Smooth muscle cell of the brain vasculature (primary cell): ENCODE results near the gene ADCY7.

ENCODE experiments used
- DNase-seq: peaks from one replicate; pipeline ENCODE4 v3.0.0-alpha.2; 2012; ENCODE audit warnings: low read depth, low spot score

Gene ADCY7

DNA sequence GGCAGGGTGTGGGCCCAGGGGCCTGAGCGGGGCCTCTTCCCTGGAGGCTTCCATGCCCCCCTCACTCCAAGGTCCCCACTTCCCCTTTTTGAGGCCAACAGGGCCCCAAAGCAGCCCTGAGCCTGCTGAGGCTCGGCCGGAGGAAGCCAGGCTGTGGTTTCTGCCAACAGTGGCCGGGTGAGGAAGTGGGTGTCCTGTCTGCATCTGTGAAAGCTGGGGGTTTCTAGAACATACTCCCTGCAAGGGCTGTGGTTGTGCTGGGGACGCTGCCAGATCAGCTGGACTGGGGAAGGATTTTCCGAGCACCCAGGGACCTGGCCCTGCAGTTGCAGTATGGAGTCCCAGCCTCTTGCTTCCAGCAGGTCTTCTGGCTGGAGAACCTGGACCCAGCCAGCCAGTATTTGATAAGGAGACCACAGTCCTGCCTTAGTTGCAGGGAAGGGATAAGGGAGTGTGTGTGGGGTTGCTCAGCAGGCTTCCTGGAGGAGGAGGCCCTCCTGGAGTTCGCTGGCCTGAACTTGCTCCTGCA lies 15.7 kb downstream of the ADCY7 start:
- no peak for DNase-seq

DNA sequence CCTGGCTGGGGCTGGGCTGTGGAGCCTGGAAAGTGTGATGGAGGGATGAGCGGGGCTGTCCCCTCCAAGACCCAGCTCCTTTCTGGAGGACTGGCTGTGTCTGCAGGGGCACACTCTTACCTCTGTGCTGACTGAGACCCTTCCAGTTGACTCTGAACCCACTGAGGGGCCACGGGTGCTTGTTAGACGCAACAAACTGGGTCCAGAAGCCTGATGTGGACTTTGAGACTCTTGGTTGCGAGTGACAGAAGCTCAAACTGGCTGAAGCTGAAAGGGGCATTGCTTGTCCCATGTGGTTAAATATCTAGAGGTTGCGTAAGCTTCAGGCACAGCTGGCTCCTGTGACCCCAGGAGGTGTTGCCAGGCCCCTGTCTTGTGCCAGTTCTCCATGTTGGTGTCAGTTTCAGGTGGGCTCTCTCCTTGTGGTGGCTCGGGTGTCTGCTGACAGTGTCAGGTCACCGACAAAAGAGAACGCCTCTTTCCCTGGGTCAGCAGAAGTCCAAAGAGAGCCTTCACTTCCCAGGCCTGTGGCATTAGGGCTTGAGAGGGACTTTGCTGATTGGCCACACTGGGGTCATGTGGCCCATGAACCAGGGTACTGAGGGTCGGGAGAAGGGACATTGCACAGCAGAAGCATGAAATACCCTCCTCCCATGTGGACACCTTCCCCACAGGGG lies 16.7 kb downstream of the ADCY7 start:
- DNase-seq, result no peak

GRCh38 chr16:50284131-50284911 lies 18.0 kb downstream of the ADCY7 start:
- DNase-seq, result no peak

GRCh38 chr16:50285406-50286003 lies 19.2 kb downstream of the ADCY7 start:
- DNase-seq, result no peak

GRCh38 chr16:50286681-50287080 lies 20.3 kb downstream of the ADCY7 start:
- DNase-seq, result no peak

GRCh38 chr16:50288026-50288425 lies 21.7 kb downstream of the ADCY7 start:
- DNase-seq, result no peak

- no peak for DNase-seq
Measured at GRCh38 chr16:50288920-50289319, 22.6 kb downstream of the ADCY7 start.

DNA sequence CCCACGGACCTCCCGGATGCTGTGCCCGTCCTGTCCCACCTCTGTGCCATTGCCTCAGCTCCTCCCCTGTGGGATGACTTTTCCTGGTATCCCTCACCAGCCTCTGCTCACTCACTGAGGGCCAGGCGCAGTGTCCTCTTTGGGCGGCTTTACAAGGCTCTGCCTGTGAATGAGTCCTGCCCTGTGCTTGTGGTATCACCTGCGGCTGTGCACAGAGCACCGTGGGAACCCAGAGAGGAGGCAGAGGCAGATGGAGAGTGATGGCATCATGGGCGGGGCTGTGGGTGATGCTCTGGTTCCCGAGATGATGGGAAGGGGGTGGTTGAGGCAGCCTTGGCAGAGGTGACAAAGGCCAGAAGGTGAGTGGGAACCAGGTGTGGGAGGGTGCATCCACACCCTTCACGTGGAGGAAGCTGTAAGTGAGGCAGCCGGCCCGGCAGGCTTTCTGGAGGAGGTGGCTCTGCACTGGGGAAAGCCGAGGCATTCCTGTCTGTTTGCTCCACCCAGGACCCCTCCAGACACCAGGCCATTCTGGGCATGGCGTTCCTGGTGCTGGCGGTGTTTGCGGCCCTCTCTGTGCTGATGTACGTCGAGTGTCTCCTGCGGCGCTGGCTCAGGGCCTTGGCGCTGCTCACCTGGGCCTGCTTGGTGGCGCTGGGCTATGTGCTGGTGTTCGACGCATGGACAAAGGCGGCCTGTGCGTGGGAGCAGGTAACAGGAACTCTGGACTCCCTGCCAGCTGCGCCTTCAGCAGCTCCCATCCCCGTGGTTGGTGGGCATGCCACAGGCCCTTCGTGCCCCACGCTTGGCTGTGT lies 23.8 kb downstream of the ADCY7 start:
- no peak for DNase-seq

DNA sequence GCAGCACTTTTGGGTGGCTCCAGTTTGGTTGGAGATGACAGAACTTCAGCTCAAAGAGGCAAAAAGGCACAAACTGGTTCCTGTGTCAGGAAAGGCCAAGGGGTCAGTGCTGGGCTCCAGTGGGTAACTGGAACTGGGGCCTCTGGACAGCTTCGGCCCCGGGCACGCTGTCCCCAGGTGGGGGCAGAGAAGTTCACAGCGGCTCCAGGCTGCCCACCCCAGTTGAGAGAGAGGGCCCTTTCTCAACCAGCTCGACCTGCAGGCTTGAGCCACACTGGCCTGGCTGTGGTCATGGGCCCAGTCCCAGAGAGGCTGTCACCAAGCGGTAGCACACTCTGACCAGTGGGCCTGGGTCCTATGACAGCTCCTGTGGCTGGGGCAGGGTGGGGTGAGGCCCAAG lies 24.5 kb downstream of the ADCY7 start:
- no peak for DNase-seq

DNA sequence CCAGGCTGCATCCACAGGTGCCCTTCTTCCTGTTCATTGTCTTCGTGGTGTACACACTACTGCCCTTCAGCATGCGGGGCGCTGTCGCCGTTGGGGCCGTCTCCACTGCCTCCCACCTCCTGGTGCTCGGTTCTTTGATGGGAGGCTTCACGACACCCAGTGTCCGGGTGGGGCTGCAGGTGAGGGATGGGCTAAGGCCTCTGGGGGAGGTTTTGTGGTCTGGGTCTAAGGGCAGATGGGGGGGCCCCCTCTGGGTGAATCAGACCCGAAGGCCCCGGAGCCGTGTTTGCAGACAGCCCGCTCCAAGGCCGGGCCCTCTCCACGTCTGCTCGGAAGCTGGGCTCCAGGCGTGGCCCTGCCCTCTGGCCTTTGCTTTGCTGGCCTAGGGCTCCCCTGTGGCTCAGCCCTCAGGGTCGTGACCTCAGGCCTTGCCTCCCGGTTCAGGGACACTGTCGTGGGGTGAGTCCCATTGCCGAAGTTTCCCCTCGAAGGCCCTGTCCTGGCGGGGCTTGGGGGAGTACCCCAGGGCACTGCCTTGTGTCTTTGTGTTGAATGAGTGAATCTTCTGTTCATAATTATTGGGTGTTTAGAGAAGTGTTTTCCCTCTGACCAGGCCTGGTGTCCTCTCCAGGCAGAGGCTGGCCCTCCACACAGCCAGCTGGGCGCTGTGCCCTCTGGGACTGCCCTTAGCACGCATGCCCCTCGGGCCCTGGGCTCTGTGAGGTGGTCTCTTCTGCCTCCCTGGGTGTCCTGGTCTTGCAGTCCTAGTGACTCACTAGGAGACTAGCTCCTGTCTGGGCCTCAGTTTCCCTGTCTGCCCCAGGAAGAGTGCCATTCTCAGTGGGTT lies 25.6 kb downstream of the ADCY7 start:
- DNase-seq, result no peak

DNA sequence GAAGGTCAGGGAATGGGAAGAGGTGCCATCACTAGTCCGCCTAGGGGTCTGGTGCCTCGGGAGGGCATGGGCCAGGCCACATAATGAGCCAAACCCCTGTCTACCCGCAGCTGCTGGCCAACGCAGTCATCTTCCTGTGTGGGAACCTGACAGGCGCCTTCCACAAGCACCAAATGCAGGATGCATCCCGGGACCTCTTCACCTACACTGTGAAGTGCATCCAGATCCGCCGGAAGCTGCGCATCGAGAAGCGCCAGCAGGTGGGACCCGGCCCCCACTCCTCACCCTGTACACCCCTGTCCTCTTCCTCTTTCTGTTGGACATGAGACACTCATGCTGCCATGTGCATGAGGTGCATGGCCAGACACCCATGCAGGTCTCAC lies 26.2 kb downstream of the ADCY7 start:
- DNase-seq, result no peak

- no peak for DNase-seq
Measured at GRCh38 chr16:50293041-50293783, 26.9 kb downstream of the ADCY7 start.

DNA sequence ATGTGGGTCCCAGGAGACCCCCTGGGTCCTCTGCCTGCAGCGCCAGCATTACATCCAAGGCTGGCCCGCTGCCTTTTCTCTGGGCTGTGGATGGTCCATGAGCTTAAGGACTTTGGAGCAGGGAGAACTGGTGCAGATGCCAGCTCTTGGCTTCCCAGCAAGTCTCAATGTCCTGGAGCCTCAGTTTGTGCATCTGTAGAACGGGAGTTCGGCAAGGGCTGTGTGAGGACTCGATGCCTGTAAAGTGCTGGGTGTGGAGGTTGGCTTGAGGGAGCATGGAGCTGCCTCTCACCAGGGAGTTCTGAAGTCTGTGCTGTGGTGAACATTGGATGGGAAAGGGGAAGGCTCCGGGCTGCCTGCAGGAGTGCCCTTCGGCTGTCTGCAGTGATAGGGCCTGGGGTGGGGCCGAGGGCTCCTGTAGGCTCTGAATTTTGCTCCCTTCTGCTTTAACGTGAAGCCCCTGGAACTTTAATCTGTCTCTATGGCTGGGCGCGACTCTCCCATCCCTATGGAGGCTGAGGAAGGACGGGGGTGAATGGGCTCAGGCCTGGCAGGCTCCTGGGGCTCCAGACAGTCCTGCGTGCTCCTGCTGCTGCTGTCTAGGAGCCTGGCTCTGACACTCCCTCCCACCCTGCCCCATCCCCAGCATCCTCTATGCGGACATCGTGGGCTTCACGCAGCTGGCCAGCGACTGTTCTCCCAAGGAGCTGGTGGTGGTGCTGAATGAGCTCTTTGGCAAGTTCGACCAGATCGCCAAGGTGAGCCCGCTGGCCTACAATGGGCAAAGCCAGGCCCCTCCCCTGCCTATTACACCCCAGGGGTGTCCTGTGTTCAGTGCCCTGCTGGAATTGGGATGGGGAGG lies 27.9 kb downstream of the ADCY7 start:
- no peak for DNase-seq

DNA sequence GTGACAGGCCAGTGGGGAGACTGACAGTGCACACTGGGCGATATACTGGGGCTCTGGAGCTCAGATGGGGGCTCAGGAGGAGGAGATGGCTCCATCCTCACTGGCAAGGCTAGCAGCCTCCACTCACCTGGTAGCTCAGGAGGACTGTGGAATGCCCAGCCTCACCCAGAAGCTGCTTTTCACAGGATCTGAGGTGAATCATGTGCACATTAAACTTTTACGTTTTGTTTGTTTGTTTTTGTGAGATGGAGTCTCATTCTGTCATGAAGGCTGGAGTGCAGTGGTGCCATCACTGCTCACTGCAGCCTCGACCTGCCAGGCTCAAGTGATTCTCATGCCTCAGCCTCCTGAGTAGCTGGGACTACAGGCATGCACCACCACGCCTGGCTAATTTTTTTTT lies 28.6 kb downstream of the ADCY7 start:
- no peak for DNase-seq

DNA sequence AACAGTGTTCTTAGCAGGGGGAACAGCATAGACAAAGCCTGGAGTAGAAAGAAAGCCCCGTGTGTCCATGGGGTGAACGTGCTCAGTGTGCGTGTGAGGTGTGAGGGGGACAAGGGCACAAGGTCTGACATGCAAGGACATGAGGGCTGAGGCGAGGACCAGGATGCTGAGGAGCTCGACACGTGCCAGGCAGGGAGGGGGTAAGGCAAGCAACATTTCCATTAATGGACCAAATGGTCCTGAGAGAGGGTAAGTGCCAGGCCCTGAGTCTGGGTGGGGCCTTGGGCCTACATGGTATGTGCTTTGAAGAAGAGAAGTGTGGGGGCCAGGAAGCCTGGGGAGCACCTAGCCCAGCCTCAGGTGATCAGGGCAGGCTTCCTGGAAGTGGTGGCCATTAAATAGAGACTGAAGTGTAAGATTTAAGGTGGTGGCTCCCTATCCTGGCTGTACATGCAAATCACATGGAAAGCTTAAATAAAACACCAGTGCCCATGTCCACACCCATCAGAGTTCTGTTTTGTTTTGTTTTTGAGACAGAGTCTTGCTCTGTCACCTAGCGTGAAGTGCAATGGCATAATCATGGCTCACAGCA lies 29.3 kb downstream of the ADCY7 start:
- no peak for DNase-seq

DNA sequence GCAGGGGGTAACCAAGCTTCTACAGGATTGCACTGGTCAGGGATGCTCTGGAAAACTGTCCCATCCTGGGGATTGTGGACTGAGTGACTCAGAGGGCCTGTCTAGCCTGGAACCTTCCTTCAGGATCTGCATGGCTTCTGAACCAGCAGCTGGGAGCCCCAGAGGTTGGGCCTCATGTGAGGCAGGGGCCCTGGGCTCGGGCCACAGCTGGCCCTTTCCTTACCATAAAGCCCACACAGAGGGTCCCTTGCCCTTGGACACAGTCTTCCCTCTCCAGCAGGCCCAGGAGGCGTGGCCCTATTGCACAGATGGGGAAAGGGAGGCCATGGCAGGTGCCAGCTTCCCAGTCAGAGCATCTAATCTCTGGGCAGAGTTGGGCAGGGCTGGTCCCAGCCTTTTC lies 30.5 kb downstream of the ADCY7 start:
- no peak for DNase-seq

DNA sequence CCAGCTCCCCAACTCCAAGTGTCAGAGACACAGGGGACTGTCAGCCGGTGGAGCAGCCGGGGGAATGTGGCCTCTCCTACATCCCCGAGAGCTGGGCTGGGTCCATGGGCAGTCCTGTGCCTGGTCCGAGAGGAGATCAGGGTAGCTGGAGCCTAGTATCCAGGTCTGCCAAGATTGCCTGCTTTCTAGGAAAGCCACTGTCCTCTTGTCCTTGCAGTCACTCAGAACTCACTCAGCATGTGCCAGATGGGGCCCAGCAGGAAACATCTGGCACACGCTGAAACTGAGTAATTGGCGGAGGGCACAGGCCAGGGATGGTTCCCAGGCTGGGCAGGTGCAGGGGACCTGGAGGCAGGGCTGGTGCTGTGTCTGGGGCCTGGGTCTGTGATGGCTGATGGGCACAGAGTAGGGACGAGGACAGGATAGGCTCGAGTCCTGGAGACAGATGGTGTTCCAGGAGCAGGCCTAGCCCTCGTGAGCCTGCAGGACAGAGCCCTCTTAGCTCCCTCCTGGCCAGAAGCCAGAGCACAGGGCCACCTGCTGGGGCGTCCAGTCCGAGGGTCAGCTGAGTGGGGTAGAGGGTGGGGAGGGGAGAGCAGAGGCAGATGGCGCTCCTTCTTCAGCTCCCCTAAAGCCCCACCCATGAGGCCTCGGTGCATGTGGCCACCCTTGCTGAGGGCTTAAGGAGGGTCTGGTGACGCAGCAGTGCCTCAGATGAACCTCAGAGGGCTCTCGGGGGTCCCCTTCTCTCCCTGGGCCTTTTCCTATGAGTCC lies 31.1 kb downstream of the ADCY7 start:
- no peak for DNase-seq

DNA sequence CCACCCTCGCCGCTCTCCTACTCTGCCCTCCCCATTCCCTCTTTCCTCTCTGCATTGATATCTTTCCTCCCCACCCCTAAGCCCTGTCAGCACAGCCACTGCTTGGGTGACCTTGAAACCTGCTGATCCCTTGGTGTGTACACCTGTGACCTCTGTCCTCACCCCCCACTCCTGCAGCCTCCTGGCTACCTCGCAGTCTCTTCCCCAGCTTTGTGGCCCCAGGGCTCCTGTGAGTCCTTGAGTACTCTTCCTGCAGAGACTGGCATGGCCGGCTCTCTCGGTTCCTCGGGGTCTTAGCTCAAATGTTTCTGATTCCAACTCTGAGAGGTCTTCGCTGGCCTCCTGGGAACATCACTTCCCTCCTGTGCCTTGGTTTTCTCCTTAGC lies 31.7 kb downstream of the ADCY7 start:
- DNase-seq, result no peak
